Measurements from ENCODE around the gene SMYD5.

DNA sequence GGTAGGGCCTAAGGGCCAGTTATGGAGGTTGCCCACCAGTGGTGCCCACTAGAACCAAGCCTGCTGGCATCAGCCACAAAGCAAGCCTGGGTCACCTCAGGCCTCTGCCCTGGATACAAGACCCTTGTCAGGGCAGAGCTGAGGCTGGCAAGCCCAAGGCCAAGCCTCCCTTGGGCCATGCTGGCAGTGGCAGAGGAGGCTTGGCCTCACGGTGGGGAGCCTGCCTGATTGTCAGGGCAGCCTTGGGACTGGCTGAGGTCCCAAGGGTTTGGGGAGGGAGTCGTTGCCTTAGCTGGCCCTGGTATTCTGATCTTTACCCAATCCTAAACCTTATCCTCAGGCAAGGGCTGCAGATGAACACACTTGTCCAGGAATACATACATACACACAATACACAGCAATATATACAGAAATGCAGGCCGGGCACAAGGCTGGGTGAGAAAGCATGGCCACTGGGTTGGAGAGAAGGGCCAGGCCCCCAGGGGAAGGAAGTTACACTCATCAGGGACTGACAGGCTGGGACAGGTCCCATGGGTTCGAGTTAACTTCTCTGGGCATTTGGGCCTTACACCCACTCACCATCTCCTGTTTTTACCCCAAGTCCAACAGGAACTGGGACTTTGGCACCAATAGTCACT, 41.1 kb downstream of the SMYD5 start:
- TF ChIP-seq, protein P1, sequence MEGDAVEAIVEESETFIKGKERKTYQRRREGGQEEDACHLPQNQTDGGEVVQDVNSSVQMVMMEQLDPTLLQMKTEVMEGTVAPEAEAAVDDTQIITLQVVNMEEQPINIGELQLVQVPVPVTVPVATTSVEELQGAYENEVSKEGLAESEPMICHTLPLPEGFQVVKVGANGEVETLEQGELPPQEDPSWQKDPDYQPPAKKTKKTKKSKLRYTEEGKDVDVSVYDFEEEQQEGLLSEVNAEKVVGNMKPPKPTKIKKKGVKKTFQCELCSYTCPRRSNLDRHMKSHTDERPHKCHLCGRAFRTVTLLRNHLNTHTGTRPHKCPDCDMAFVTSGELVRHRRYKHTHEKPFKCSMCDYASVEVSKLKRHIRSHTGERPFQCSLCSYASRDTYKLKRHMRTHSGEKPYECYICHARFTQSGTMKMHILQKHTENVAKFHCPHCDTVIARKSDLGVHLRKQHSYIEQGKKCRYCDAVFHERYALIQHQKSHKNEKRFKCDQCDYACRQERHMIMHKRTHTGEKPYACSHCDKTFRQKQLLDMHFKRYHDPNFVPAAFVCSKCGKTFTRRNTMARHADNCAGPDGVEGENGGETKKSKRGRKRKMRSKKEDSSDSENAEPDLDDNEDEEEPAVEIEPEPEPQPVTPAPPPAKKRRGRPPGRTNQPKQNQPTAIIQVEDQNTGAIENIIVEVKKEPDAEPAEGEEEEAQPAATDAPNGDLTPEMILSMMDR (tag by site-specific recombination; IDR thresholded peaks at IDR 0.05), result no peak
- TF ChIP-seq ZBTB7A (tag by site-specific recombination; IDR thresholded peaks at IDR 0.05; ENCODE audit: low read depth) (no peak), ZNF311 (tag by site-specific recombination; IDR thresholded peaks at IDR 0.05; ENCODE audit: borderline replicate concordance) (no peak), ZNF707 (tag by site-specific recombination; IDR thresholded peaks at IDR 0.05) (no peak), ZNF274 (IDR thresholded peaks at IDR 0.05; ENCODE audit: low read length) (no peak), ZNF274 (tag by site-specific recombination; IDR thresholded peaks at IDR 0.05; ENCODE audit: borderline replicate concordance) (no peak), ZNF16 (tag by site-specific recombination; IDR thresholded peaks at IDR 0.05; ENCODE audit: low read depth) (no peak), ZNF121 (tag by site-specific recombination; IDR thresholded peaks at IDR 0.05) (no peak), SETDB1 (IDR thresholded peaks at IDR 0.05; ENCODE audit: insufficient read length, low read length) (no peak)
- TF ChIP-seq, protein P2, sequence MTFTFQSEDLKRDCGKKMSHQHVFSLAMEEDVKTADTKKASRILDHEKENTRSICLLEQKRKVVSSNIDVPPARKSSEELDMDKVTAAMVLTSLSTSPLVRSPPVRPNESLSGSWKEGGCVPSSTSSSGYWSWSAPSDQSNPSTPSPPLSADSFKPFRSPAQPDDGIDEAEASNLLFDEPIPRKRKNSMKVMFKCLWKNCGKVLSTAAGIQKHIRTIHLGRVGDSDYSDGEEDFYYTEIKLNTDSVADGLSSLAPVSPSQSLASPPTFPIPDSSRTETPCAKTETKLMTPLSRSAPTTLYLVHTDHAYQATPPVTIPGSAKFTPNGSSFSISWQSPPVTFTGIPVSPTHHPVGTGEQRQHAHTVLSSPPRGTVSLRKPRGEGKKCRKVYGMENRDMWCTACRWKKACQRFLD (tag by site-specific recombination; IDR thresholded peaks at IDR 0.05), result no peak
- TF ChIP-seq, protein P3, sequence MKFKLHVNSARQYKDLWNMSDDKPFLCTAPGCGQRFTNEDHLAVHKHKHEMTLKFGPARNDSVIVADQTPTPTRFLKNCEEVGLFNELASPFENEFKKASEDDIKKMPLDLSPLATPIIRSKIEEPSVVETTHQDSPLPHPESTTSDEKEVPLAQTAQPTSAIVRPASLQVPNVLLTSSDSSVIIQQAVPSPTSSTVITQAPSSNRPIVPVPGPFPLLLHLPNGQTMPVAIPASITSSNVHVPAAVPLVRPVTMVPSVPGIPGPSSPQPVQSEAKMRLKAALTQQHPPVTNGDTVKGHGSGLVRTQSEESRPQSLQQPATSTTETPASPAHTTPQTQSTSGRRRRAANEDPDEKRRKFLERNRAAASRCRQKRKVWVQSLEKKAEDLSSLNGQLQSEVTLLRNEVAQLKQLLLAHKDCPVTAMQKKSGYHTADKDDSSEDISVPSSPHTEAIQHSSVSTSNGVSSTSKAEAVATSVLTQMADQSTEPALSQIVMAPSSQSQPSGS (tag by site-specific recombination; IDR thresholded peaks at IDR 0.05; ENCODE audit: low read depth), result no peak
- TF ChIP-seq, protein P4, sequence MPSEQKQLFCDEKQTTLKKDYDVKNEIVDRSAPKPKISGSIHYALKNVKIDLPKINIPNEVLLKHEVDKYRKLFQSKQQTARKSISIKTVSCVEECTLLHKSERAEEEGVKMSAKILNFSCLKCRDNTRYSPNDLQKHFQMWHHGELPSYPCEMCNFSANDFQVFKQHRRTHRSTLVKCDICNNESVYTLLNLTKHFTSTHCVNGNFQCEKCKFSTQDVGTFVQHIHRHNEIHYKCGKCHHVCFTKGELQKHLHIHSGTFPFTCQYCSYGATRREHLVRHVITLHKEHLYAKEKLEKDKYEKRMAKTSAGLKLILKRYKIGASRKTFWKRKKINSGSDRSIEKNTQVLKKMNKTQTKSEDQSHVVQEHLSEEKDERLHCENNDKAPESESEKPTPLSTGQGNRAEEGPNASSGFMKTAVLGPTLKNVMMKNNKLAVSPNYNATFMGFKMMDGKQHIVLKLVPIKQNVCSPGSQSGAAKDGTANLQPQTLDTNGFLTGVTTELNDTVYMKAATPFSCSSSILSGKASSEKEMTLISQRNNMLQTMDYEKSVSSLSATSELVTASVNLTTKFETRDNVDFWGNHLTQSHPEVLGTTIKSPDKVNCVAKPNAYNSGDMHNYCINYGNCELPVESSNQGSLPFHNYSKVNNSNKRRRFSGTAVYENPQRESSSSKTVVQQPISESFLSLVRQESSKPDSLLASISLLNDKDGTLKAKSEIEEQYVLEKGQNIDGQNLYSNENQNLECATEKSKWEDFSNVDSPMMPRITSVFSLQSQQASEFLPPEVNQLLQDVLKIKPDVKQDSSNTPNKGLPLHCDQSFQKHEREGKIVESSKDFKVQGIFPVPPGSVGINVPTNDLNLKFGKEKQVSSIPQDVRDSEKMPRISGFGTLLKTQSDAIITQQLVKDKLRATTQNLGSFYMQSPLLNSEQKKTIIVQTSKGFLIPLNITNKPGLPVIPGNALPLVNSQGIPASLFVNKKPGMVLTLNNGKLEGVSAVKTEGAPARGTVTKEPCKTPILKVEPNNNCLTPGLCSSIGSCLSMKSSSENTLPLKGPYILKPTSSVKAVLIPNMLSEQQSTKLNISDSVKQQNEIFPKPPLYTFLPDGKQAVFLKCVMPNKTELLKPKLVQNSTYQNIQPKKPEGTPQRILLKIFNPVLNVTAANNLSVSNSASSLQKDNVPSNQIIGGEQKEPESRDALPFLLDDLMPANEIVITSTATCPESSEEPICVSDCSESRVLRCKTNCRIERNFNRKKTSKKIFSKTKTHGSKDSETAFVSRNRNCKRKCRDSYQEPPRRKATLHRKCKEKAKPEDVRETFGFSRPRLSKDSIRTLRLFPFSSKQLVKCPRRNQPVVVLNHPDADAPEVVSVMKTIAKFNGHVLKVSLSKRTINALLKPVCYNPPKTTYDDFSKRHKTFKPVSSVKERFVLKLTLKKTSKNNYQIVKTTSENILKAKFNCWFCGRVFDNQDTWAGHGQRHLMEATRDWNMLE (tag by site-specific recombination; conservative IDR thresholded peaks at IDR 0.05; ENCODE audit: low read depth), result no peak
